ENCODE data around the gene DNAJC4.

Gene DNAJC4

GRCh38 chr11:64230985-64231365 lies 627 bp downstream of the DNAJC4 start:
- no peak for DNase-seq

GRCh38 chr11:64231546-64231945 lies 1.2 kb downstream of the DNAJC4 start:
- no peak for DNase-seq

DNA sequence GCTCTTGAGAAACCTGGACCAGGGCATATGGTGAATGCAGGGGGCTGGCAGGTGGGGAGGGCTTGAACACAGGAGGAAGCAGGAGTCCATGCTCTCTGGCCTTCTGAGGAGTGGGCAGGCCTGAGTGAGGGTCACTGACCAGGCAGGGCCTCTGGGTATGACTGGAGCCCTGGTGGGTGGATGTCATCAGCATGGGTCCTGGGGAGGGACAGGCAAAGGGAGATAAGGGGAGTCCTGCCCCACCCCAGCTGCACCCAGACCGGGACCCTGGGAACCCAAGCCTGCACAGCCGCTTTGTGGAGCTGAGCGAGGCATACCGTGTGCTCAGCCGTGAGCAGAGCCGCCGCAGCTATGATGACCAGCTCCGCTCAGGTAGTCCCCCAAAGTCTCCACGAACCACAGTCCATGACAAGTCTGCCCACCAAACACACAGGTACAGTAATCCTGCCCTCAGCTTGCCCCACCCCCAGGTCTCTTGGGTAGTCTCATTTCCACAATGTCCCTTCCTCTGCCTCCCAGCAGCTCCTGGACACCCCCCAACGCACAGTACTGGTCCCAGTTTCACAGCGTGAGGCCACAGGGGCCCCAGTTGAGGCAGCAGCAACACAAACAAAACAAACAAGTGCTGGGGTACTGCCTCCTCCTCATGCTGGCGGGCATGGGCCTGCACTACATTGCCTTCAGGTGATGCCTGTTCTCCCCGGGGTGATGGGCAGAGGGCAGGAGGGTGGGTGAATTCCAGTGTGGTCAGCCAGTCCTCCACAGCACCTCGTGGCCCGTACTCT lies 2.0 kb downstream of the DNAJC4 start:
- DNase-seq, result no peak

GRCh38 chr11:64232967-64233315 lies 2.6 kb downstream of the DNAJC4 start:
- DNase-seq, result no peak

DNA sequence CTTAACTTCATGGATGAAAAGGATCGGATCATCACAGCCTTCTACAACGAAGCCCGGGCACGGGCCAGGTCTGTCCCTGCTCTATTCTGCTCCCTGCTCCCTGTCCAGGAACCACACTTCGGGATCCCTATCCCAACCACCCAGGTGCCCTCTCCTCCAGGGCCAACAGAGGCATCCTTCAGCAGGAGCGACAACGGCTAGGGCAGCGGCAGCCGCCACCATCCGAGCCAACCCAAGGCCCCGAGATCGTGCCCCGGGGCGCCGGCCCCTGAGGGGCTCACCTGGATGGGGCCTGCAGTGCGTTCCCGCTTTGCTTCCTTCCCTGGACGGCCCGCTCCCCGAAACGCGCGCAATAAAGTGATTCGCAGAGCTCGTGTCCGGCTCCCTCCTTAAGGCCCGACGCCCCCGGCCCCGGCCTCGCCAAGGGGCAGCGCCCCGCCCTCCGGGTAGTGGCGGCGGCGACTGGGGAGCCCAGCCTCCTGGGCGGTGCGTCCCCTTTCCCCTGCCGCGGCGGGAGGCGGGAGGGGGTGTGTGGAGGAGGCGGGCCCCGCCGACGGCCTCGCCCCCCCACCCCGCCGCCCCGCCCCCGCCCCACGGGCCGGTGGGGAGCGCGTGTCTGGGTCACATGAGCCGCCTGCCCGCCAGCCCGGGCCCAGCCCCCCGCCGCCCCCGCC lies 3.7 kb downstream of the DNAJC4 start, which contains the start of gene VEGFB:
Gene VEGFB, plus strand, starts transcription at position 672 of the 674 bp plus-strand sequence. CDS start 250 bp downstream, outside the sequence.
- DNase-seq, result no peak

- DNase-seq, result no peak
These were observed 4.5 kb downstream of the DNAJC4 start for GRCh38 chr11:64234647-64235379.

GRCh38 chr11:64235437-64236161 lies 5.3 kb downstream of the DNAJC4 start:
- DNase-seq, result no peak

- DNase-seq, result no peak
These were observed 7.2 kb downstream of the DNAJC4 start for GRCh38 chr11:64237484-64237951.

- DNase-seq, result no peak
These were observed 7.7 kb downstream of the DNAJC4 start for GRCh38 chr11:64238076-64238475.

DNA sequence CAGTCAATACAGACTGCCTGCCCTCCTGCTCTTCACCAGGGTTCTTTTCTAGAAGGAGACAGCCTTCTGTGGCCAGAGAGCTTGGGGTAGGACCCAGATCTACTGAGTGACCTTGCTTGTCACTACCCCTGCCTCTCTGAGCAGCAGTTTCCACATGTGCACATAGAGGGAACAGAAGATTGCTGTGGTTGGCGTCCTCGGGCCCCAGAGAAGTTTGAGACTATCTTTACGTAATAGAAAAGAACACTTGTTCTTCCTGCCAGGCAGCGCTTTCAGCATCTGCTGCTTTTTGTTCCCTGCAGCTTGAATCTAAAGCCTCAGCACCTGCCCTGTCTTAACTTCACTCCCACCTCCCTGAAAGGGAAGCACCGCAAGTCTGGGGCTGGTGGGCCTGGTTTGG lies 8.7 kb downstream of the DNAJC4 start:
- DNase-seq, result no peak

- no peak for DNase-seq
These were observed 9.5 kb downstream of the DNAJC4 start for GRCh38 chr11:64239662-64240434.

DNA sequence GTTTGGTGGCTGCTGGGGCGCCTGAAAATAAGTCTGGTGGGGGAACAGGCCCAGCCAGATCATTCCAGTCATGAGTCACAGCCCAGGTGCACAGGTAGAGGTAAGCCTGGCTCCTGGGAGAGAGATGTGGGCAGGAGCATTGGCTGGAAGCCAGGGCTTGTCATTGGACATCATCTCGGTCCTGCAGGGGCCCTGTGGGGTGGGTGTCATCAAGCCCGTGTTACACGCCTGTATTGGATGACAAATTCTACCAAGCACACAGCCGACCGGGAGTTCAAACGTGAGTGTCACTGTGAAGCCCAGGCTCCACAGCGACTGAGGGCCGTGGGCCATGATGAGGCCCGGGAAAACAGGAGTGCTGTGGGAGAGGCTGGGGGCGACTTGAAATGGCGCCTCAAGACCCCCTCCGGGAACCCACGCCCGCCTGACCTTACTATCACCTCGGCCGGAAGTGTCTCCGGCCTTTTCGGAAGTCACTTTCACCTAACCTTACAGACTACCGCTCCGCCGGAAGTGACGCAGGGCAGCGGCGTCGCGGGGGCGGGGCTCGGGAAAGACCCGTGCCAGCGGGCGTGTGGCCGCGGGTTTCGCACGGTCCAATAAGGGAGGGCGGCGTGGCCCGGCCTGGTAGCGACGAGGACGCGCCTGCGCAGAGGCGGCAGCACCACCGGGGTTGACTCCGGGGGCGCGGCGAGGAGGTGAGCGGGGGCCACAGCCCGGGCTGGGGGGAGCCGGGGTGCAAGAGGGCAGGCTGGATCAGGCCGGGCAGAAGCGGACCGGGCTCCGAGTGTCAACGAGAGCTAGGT lies 10.3 kb downstream of the DNAJC4 start, which contains the start of gene FKBP2:
Gene FKBP2, plus strand, starts transcription at position 661 of the 806 bp plus-strand sequence. CDS start 1,293 bp downstream, outside the sequence.
- DNase-seq, result peak; percentile 87

- no peak for DNase-seq
These were observed 10.8 kb downstream of the DNAJC4 start for GRCh38 chr11:64241241-64241490.

- DNase-seq, result peak; percentile 89
These were observed 11.4 kb downstream of the DNAJC4 start for GRCh38 chr11:64241491-64242374.

DNA sequence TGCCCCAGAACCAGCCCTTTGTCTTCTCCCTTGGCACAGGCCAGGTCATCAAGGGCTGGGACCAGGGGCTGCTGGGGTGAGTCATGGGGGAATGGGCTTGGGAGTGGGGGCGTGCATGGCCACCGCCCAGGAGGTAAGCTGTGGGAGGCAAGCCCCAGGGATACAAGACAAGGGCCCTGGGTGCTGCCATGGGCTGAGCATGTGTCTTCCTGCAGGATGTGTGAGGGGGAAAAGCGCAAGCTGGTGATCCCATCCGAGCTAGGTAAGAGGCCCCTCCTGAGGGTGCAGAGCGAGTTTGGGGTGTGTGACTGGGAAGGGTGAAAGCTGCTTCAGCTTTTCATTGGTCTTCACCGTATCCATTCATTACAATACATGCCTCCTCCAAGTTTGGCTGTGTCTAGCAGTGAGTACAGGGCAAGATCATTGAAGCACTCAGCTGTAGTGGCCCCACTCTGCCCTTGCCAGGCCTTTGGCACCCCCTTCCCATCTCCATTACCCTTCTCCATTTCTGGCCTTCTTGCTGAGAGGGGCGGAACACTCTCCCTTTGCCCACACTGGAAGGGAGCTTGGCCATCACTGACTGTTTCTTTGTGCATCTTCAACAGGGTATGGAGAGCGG lies 13.0 kb downstream of the DNAJC4 start:
- no peak for DNase-seq

DNA sequence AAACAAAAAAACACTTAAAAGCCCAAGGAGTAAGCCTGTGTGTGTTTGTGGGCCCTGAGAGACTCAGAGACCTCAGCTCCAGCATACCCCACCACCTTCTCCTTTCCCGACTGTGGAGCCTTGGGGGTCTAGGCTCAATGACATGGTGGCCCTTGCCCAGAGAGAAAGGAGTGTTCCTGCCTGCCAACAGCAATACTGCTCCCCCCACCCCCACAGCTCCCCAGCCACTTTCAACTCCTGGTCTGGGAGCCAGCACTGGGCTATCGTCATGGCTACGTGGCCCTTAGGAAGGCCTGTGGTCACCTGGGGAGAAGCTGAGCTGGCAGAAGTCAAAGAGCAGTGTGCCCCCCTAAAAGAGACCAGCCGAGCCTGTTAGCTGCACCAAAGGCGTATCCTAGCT lies 13.8 kb downstream of the DNAJC4 start:
- no peak for DNase-seq

DNA sequence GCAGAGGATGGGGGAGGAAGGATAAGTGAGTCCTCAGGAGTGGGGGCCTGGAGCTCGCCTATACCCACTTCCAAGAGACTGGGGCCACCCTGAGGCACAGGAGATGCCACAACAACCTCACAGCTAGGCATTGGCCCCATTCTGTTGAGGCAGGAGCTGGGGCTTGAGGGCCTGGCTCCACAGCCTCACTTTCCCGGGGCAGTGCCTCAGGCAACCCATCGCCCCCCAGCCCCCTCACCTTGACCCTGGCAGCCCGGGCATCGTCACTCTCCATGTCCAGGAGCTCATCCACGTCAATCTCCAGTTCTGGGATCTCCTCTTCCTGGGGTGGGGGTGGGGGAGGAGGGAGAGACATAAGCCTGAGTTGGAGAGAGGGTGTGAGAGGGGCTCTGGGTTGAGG lies 14.6 kb downstream of the DNAJC4 start:
- DNase-seq, result no peak

GRCh38 chr11:64245401-64245796 lies 15.1 kb downstream of the DNAJC4 start:
- DNase-seq, result no peak

GRCh38 chr11:64245797-64246620 lies 15.7 kb downstream of the DNAJC4 start:
- DNase-seq, result no peak

Measured in NCI-H1048 (cell line).